OCI-LY3 (cell line): ENCODE results near the gene NUTF2.

Source experiments
- EZH2phosphoT487 ChIP-seq: fragments of 200-600 bp; shearing (Covaris generic); IDR thresholded peaks from 2 replicates; pipeline ENCODE4 v1.6.1; 2018; ENCODE audit warnings: antibody characterized with exemption, mixed run types, low read depth
- TF ChIP-seq, protein P1 (sequence below): fragments of 200-600, 300-600 bp; sonication (generic); IDR thresholded peaks from 2 replicates; pipeline ENCODE4 v1.5.1; 2014; ENCODE audit warnings: antibody characterized with exemption, low read length, low read depth

DNA sequence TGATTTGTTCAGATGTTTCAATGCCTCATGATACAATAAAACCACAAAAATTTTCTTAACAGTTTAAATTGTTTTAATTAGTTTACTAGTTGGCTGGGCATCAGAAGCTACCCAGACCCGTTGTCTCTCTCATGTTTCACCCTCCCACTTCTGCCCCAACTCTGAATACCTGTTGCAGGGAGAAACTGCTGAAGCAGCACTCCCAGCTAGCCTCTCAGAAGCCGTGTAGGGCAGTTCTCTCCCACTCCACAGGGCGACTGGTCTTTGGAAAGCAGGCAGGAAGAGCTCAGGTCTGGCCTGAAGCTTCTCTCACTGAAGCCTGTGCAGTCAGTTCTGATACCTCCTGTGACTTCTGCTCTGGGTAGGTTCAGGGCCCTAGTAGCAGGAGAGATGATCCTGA lies 24.5 kb downstream of the NUTF2 start:
- TF ChIP-seq, protein P1, sequence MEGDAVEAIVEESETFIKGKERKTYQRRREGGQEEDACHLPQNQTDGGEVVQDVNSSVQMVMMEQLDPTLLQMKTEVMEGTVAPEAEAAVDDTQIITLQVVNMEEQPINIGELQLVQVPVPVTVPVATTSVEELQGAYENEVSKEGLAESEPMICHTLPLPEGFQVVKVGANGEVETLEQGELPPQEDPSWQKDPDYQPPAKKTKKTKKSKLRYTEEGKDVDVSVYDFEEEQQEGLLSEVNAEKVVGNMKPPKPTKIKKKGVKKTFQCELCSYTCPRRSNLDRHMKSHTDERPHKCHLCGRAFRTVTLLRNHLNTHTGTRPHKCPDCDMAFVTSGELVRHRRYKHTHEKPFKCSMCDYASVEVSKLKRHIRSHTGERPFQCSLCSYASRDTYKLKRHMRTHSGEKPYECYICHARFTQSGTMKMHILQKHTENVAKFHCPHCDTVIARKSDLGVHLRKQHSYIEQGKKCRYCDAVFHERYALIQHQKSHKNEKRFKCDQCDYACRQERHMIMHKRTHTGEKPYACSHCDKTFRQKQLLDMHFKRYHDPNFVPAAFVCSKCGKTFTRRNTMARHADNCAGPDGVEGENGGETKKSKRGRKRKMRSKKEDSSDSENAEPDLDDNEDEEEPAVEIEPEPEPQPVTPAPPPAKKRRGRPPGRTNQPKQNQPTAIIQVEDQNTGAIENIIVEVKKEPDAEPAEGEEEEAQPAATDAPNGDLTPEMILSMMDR = no peak
- no peak for TF ChIP-seq EZH2phosphoT487
